HG03457 (cell line): ENCODE data around the gene MYG1.

ENCODE experiments used
- ATAC-seq: cut with Tn5 transposase; IDR thresholded peaks from one replicate; pipeline ENCODE4 v1.9.1; 2021; ENCODE audit warnings: moderate number of reproducible peaks; ENCODE audit not compliant: unreplicated experiment

The MYG1 gene

GRCh38 chr12:53353257-53353655 is 53.8 kb downstream of the MYG1 start:
- ATAC-seq, result no peak

GRCh38 chr12:53355121-53355520 is 55.6 kb downstream of the MYG1 start:
- ATAC-seq, result no peak
